Measurements from ENCODE around the gene PFAS. TPM values are rescaled to one million over a fixed set of nuclear protein-coding genes. Genes with fewer than 3 reads are reported as not detected.

The PFAS gene
- total RNA-seq (2021) (229 to 246 TPM (median 229 TPM) in 3 replicates), Bru-seq, nascent RNA (percentile 81 among the genes with signal in this experiment)
- long read RNA-seq, experiment 1, full-length matches to known transcripts: 314 of 542 reads
- long read RNA-seq, experiment 1, partial matches to known transcripts: 162 of 542 reads
- long read RNA-seq, experiment 1, other reads (novel, unspliced or antisense): 66 of 542 reads
- long read RNA-seq, experiment 2, full-length matches to known transcripts: 3 of 66 reads
- long read RNA-seq, experiment 2, partial matches to known transcripts: 27 of 66 reads
- long read RNA-seq, experiment 2, other reads (novel, unspliced or antisense): 36 of 66 reads
- long read RNA-seq, experiment 3: 0 reads

- ChIA-PET CTCF (interaction anchor here (0.8 to 2.8 kb wide), 5 partner anchors 26 to 161 kb away, joined by 4 to 12 read pairs (median 7); no protein-coding TSS in a partner anchor), POLR2A (interaction anchor here (0.8 to 4.7 kb wide), 10 partner anchors 22 to 127 kb away, joined by 3 to 31 read pairs (median 6); partner anchors contain the start of genes PER1, RANGRF and SLC25A35)
- Mint-ChIP-seq H3K27me3 (ENCODE audit: low read depth) (no peaks in the 10 kb centered on the region), H3K4me3 (peak within 1 kb of the TSS; percentile 97), H3K27ac (peak within 1 kb of the TSS; percentile 99), H3K4me1 (peaks cover 17% of the 10 kb centered on the region), H3K9me3 (0 out of 2 replicates have a peak, but pooled peaks cover 8% of the 10 kb centered on the region), H3K36me3 (peaks cover 14% of the 10 kb centered on the region)
- peak; percentile 44 for ATAC-seq
- DNase-seq (ENCODE audit: low spot score): peak; percentile 96
- TF ChIP-seq JUN (CRISPR knock-in tag; IDR thresholded peaks at IDR 0.05): no peak
- TF ChIP-seq EMX1 (CRISPR knock-in tag; IDR thresholded peaks at IDR 0.05): no peak
- TF ChIP-seq FOXJ3 (CRISPR knock-in tag; IDR thresholded peaks at IDR 0.05; ENCODE audit: borderline replicate concordance): no peak
- peak; percentile 66; the same call in 1 of the 2 replicates for TF ChIP-seq SMAD3 (CRISPR knock-in tag; IDR thresholded peaks at IDR 0.05; ENCODE audit: borderline replicate concordance)
- peak; percentile 99 for TF ChIP-seq CREM (CRISPR knock-in tag; IDR thresholded peaks at IDR 0.05)
- peak; percentile 45; the same call in 1 of the 2 replicates for TF ChIP-seq CBFB (CRISPR knock-in tag; IDR thresholded peaks at IDR 0.05; ENCODE audit: low read depth)
- peak; percentile 84 for TF ChIP-seq SP1 (CRISPR knock-in tag; conservative IDR thresholded peaks at IDR 0.05)
- peak; percentile 93; the same call in 1 of the 2 replicates for TF ChIP-seq ATF1 (CRISPR knock-in tag; IDR thresholded peaks at IDR 0.05)
- TF ChIP-seq RORB (CRISPR knock-in tag; IDR thresholded peaks at IDR 0.05): no peak
- TF ChIP-seq, protein P1, sequence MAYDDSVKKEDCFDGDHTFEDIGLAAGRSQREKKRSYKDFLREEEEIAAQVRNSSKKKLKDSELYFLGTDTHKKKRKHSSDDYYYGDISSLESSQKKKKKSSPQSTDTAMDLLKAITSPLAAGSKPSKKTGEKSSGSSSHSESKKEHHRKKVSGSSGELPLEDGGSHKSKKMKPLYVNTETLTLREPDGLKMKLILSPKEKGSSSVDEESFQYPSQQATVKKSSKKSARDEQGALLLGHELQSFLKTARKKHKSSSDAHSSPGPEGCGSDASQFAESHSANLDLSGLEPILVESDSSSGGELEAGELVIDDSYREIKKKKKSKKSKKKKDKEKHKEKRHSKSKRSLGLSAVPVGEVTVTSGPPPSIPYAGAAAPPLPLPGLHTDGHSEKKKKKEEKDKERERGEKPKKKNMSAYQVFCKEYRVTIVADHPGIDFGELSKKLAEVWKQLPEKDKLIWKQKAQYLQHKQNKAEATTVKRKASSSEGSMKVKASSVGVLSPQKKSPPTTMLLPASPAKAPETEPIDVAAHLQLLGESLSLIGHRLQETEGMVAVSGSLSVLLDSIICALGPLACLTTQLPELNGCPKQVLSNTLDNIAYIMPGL (CRISPR knock-in tag; IDR thresholded peaks at IDR 0.05): peak; percentile 63; the same call in 1 of the 2 replicates
- TF ChIP-seq, protein P2, sequence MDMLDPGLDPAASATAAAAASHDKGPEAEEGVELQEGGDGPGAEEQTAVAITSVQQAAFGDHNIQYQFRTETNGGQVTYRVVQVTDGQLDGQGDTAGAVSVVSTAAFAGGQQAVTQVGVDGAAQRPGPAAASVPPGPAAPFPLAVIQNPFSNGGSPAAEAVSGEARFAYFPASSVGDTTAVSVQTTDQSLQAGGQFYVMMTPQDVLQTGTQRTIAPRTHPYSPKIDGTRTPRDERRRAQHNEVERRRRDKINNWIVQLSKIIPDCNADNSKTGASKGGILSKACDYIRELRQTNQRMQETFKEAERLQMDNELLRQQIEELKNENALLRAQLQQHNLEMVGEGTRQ (CRISPR knock-in tag; IDR thresholded peaks at IDR 0.05): peak; percentile 48
- 0 out of 2 replicates have a peak, but pooled peaks have one; percentile 57 for TF ChIP-seq TEAD4 (CRISPR knock-in tag; IDR thresholded peaks at IDR 0.05)
- TF ChIP-seq KAT7 (CRISPR knock-in tag; IDR thresholded peaks at IDR 0.05; ENCODE audit: borderline replicate concordance): peak; percentile 53; the same call in 1 of the 2 replicates
- TF ChIP-seq, protein P3, sequence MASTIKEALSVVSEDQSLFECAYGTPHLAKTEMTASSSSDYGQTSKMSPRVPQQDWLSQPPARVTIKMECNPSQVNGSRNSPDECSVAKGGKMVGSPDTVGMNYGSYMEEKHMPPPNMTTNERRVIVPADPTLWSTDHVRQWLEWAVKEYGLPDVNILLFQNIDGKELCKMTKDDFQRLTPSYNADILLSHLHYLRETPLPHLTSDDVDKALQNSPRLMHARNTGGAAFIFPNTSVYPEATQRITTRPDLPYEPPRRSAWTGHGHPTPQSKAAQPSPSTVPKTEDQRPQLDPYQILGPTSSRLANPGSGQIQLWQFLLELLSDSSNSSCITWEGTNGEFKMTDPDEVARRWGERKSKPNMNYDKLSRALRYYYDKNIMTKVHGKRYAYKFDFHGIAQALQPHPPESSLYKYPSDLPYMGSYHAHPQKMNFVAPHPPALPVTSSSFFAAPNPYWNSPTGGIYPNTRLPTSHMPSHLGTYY (CRISPR knock-in tag; IDR thresholded peaks at IDR 0.05): no peak
- TF ChIP-seq ZNF416 (CRISPR knock-in tag; IDR thresholded peaks at IDR 0.05): no peak
- peak; percentile 15; the same call in 1 of the 2 replicates for TF ChIP-seq FOXP4 (CRISPR knock-in tag; IDR thresholded peaks at IDR 0.05)
- TF ChIP-seq, protein P4, sequence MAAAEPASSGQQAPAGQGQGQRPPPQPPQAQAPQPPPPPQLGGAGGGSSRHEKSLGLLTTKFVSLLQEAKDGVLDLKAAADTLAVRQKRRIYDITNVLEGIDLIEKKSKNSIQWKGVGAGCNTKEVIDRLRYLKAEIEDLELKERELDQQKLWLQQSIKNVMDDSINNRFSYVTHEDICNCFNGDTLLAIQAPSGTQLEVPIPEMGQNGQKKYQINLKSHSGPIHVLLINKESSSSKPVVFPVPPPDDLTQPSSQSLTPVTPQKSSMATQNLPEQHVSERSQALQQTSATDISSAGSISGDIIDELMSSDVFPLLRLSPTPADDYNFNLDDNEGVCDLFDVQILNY (CRISPR knock-in tag; IDR thresholded peaks at IDR 0.05): peak; percentile 12; the same call in 1 of the 2 replicates
- TF ChIP-seq USF1 (CRISPR knock-in tag; IDR thresholded peaks at IDR 0.05): 0 out of 2 replicates have a peak, but pooled peaks have one; percentile 37
- TF ChIP-seq GABPB1 (CRISPR knock-in tag; IDR thresholded peaks at IDR 0.05): peak; percentile 84
- no peak; the same call in 1 of the 2 replicates for TF ChIP-seq NFE2L1 (CRISPR knock-in tag; IDR thresholded peaks at IDR 0.05)
- peak; percentile 75; the same call in 1 of the 2 replicates for TF ChIP-seq TP53 (CRISPR knock-in tag; IDR thresholded peaks at IDR 0.05)
- peak; percentile 93; the same call in 1 of the 2 replicates for TF ChIP-seq FOXK1 (CRISPR knock-in tag; IDR thresholded peaks at IDR 0.05)
- TF ChIP-seq FOXP1 (CRISPR knock-in tag; IDR thresholded peaks at IDR 0.05; ENCODE audit: borderline replicate concordance): peak; percentile 58; the same call in 1 of the 2 replicates
These were observed at the start of gene PFAS for GRCh38 chr17:8248751-8249607. Gene PFAS (plus strand): TSS chr17:8249289. CDS start chr17:8253938, 4,649 bp downstream.

Data from WTC11 (cell line).